Panc1 (cell line): ENCODE measurements around the gene ADAMTS7. TPM values are rescaled to one million over a fixed set of nuclear protein-coding genes. Genes with fewer than 3 reads are reported as not detected.
"Not testable (repeated sequence)": the region's sequence is repeated elsewhere in the genome, so short reads cannot be mapped to it uniquely, and the experiment has no call there.

Experiments used
- ATAC-seq: fragments of 200-7000 bp; cut with Tn5 transposase; 2 replicates; pipeline ENCODE4 v1.9.1; 2020; ENCODE audit warnings: mild to moderate bottlenecking, moderate library complexity
- BruUV-seq: library from RNA; stranded (reverse); fragments of 400-500 nt; replicated peaks from 2 replicates; lab custom pipeline; 2021; lab: Mats Ljungman, UMichigan
- CTCF ChIA-PET: fragments of 300-600 bp; sonication (Branson Sonifier 250); formaldehyde crosslinking; loops from one replicate; lab custom pipeline; 2022; ENCODE audit warnings: antibody characterized with exemption; lab: Charles Lee
- POLR2A ChIA-PET: fragments of 300-600 bp; sonication (Branson Sonifier 250); formaldehyde crosslinking; loops from one replicate; lab custom pipeline; 2022; ENCODE audit warnings: antibody characterized with exemption; lab: Charles Lee
- DNase-seq: peaks from one replicate; pipeline ENCODE4 v3.0.0-alpha.2; 2010; ENCODE audit warnings: low read depth, low spot score
- H3K27ac ChIP-seq: 2 replicates; pipeline ENCODE4 v1.5.1; 2011; ENCODE audit warnings: mild to moderate bottlenecking, low read length, inconsistent platforms
- H3K27me3 ChIP-seq: fragments of 200-500 bp; sonication (Bioruptor generic); 2 replicates; pipeline ENCODE4 v1.6.0; 2014; ENCODE audit warnings: low read length, inconsistent platforms; ENCODE audit not compliant: control insufficient read depth, insufficient read depth
- H3K36me3 ChIP-seq: fragments of 200-500 bp; sonication (Bioruptor generic); 2 replicates; pipeline ENCODE4 v1.5.1; 2014; ENCODE audit warnings: inconsistent platforms, mild to moderate bottlenecking, low read length, moderate library complexity; ENCODE audit not compliant: control insufficient read depth, insufficient read depth
- H3K4me1 ChIP-seq: 2 replicates; pipeline ENCODE4 v1.5.1; 2011; ENCODE audit warnings: inconsistent platforms, mild to moderate bottlenecking, low read length, moderate library complexity; ENCODE audit not compliant: control insufficient read depth, insufficient read depth
- H3K4me3 ChIP-seq, 2 experiments: 2 replicates each; pipeline ENCODE4 v1.5.1; 2011 to 2012; ENCODE audit warnings: low read depth in 2 of 2, low read length in 2 of 2, mild to moderate bottlenecking in 2 of 2, inconsistent platforms in 1 of 2, moderate library complexity in 1 of 2
- H3K9me3 ChIP-seq: fragments of 200-500 bp; sonication (Bioruptor generic); 2 replicates; pipeline ENCODE4 v1.5.1; 2014; ENCODE audit warnings: low read depth, mild to moderate bottlenecking, inconsistent platforms, low read length, moderate library complexity; ENCODE audit not compliant: control insufficient read depth, insufficient read depth
- POLR2AphosphoS5 ChIP-seq: IDR thresholded peaks from 2 replicates; pipeline ENCODE4 v1.6.1; 2012; ENCODE audit warnings: mild to moderate bottlenecking, low read depth, low read length, moderate library complexity
- SIN3A ChIP-seq: IDR thresholded peaks from 2 replicates; pipeline ENCODE4 v1.6.1; 2012; ENCODE audit warnings: low read depth, mild to moderate bottlenecking, low read length, moderate library complexity, borderline replicate concordance; ENCODE audit not compliant: insufficient read depth
- TCF7L2 ChIP-seq: IDR thresholded peaks from 2 replicates; pipeline ENCODE4 v1.6.1; 2011; ENCODE audit warnings: mild to moderate bottlenecking, low read depth, low read length, inconsistent platforms
- in situ Hi-C: cut with HindIII; loops from 2 replicates; pipeline ENCODE4 v1.10.0; 2016; ENCODE audit warnings: low sequenced_read_pairs, low pct_unique_long_range_greater_than_20kb
- intact Hi-C: fragments of 100-400 bp; cut with micrococcal nuclease; formaldehyde crosslinking; loops from one replicate; pipeline ENCODE4 v1.10.0; 2022; ENCODE audit not compliant: unreplicated experiment
- total RNA-seq: library from RNA; stranded (reverse); gene quantifications from one replicate; pipeline ENCODE4 v1.2.1, GENCODE V29; 2021; ENCODE audit not compliant: unreplicated experiment
- TF ChIP-seq, protein P1 (sequence below): fragments of 450-650 bp; IDR thresholded peaks from 2 replicates; pipeline ENCODE4 v1.5.1; 2017; ENCODE audit warnings: mild to moderate bottlenecking
- TF ChIP-seq, protein P2 (sequence below), 2 experiments: IDR thresholded peaks; 2 replicates each; pipeline ENCODE4 v1.6.1; 2011 to 2012; ENCODE audit warnings: low read depth in 2 of 2, control low read depth in 1 of 2, low read length in 1 of 2, mild to moderate bottlenecking in 1 of 2, moderate library complexity in 1 of 2; ENCODE audit not compliant: insufficient read depth in 1 of 2

The ADAMTS7 gene
- total RNA-seq, 1 experiment from 2014 or later = 1.0 TPM

DNA sequence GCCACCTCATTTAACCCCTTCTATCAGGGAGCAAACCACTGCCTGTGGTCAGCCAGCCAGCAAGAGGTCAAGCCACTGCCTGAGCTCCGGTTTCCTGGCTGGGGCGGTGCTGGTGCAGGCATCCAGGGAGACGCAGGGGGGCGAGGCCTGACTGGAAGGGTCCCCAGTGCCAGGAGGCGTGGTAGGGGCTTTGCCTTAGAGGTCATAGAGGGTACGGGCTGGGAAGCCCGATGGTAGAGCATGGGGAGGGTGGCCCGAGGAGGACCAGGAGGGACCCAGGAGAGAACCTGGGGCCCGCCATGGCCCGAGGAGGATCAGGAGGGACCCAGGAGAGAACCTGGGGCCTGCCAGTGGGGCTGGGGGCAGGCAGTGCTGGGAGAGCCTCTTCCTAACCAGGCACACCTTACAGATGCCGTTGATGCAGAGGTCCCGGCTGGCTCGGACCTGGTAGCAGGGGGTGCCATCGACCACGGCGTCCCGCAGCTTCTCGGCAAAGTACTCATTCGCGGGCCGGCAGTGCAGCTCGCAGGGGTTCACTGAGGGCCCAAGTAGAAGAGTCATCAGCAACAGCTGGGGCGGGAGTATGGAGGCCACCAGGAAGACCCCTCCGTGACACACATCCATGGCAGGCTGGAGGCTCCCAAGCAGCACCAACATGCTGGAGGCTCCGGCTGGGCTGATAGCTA, 37.4 kb downstream of the ADAMTS7 start:
- intact Hi-C loops, H3K36me3 ChIP-seq, POLR2A ChIA-PET, H3K4me3 ChIP-seq, H3K27me3 ChIP-seq, BruUV-seq, H3K9me3 ChIP-seq, DNase-seq, H3K4me1 ChIP-seq, in situ Hi-C loops, H3K27ac ChIP-seq: not testable (repeated sequence)
- CTCF ChIA-PET = interaction anchor here (0.6 kb wide), 1 partner anchor 796 kb away, joined by 3 read pairs; no protein-coding TSS in a partner anchor
- 0 out of 2 replicates have a peak, but pooled peaks have one; percentile 19 for ATAC-seq

DNA sequence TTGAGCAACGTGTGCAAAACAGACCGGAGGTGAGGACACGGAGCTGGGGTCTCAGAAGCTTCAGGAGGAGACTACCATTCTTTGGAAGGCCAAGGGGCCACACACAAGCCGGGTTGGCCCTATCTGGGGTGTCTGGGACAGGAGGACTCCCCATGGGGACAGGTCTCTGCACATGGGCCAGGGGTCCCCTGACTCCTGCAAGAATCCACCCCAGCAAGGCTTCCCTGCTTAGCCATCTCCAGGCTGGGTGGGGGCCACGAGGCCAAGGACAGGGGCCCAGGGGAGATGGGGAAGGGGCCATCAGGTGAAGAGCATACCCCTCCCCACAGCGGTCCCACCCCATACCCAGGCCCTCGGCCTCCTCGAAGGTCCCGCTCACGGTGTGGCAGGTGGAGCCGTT, 38.5 kb downstream of the ADAMTS7 start:
- POLR2A ChIA-PET = no interaction called here
- no TSS peak for BruUV-seq

DNA sequence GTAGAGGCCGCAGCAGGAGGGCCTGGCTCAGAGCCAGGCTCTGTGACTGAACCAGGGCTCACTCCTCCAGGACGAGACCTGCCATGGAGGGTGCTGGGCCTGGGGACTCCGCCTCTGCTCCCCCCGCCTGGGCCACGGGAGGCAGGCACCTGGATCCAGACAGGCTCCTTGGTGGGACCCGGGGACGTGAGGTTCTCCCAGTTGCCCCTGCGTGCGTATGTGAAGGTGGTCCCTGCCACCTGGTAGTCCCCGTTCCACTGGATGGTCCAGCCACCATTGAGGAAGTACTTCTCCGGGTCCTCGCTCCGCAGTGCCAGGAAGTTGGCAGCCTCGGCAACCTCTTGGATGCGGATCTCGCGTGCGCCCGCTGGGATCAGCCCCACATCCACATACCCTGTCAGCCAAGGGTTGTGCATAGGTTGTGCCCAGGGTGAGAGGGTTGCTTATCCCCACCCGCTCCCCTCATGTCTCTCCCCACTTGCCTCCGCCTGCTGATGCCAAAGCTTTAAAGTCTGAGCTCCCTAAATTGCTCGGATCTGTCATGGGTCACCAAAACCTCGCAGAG, 39.7 kb downstream of the ADAMTS7 start:
- H3K4me1 ChIP-seq, H3K27me3 ChIP-seq, intact Hi-C loops, H3K9me3 ChIP-seq, in situ Hi-C loops, BruUV-seq, CTCF ChIA-PET, ATAC-seq, DNase-seq, H3K4me3 ChIP-seq, H3K36me3 ChIP-seq, H3K27ac ChIP-seq: not testable (repeated sequence)
- POLR2A ChIA-PET = interaction anchor here (0.6 kb wide), 1 partner anchor 291 kb away, joined by 5 read pairs; no protein-coding TSS in a partner anchor

More for the DNA sequence above, 38.5 kb downstream of the ADAMTS7 start:
- Histone ChIP-seq H3K27ac (no peak overlapping the region), H3K4me1 (no peaks in the 10 kb centered on the region), H3K4me3 (no peak overlapping the region), H3K36me3 (no peaks in the 10 kb centered on the region), H3K9me3 (no peaks in the 10 kb centered on the region), H3K27me3 (no peaks in the 10 kb centered on the region)
- ATAC-seq (no peak), DNase-seq (no peak)
- TF ChIP-seq, protein P1, sequence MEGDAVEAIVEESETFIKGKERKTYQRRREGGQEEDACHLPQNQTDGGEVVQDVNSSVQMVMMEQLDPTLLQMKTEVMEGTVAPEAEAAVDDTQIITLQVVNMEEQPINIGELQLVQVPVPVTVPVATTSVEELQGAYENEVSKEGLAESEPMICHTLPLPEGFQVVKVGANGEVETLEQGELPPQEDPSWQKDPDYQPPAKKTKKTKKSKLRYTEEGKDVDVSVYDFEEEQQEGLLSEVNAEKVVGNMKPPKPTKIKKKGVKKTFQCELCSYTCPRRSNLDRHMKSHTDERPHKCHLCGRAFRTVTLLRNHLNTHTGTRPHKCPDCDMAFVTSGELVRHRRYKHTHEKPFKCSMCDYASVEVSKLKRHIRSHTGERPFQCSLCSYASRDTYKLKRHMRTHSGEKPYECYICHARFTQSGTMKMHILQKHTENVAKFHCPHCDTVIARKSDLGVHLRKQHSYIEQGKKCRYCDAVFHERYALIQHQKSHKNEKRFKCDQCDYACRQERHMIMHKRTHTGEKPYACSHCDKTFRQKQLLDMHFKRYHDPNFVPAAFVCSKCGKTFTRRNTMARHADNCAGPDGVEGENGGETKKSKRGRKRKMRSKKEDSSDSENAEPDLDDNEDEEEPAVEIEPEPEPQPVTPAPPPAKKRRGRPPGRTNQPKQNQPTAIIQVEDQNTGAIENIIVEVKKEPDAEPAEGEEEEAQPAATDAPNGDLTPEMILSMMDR = no peak
- TF ChIP-seq, protein P2, sequence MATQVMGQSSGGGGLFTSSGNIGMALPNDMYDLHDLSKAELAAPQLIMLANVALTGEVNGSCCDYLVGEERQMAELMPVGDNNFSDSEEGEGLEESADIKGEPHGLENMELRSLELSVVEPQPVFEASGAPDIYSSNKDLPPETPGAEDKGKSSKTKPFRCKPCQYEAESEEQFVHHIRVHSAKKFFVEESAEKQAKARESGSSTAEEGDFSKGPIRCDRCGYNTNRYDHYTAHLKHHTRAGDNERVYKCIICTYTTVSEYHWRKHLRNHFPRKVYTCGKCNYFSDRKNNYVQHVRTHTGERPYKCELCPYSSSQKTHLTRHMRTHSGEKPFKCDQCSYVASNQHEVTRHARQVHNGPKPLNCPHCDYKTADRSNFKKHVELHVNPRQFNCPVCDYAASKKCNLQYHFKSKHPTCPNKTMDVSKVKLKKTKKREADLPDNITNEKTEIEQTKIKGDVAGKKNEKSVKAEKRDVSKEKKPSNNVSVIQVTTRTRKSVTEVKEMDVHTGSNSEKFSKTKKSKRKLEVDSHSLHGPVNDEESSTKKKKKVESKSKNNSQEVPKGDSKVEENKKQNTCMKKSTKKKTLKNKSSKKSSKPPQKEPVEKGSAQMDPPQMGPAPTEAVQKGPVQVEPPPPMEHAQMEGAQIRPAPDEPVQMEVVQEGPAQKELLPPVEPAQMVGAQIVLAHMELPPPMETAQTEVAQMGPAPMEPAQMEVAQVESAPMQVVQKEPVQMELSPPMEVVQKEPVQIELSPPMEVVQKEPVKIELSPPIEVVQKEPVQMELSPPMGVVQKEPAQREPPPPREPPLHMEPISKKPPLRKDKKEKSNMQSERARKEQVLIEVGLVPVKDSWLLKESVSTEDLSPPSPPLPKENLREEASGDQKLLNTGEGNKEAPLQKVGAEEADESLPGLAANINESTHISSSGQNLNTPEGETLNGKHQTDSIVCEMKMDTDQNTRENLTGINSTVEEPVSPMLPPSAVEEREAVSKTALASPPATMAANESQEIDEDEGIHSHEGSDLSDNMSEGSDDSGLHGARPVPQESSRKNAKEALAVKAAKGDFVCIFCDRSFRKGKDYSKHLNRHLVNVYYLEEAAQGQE (IDR thresholded peaks at IDR 0.05; ENCODE audit: insufficient read depth in 1 of 2, low read depth in 2 of 2, low read length in 1 of 2) = no peak
- TF ChIP-seq SIN3A (no peak), POLR2AphosphoS5 (no peak), TCF7L2 (no peak)
- in situ Hi-C loops = no loop called here
- CTCF ChIA-PET = no interaction called here
- intact Hi-C loops = no loop called here

DNA sequence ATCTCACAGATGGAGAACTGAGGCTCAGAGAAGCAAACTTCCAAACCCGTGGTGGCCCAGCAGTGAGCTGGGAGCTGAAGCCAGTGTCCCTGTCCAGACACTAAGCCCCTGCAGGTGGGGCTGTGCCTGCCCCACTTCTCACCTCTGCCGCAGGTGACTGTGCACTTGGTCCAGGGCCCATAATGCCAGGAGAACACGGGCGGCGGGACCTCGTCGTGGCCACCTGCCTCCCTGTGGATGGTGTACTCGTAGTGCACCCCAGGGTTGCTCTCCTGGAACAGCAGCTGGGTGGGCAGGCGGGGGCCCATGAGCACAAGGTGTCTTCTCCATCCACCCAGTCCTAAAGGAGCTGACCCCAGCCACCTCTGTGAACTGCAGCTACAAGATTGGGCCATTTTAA, 40.2 kb downstream of the ADAMTS7 start:
- H3K4me3 ChIP-seq, ATAC-seq, intact Hi-C loops, H3K36me3 ChIP-seq, BruUV-seq, H3K27ac ChIP-seq, H3K9me3 ChIP-seq, in situ Hi-C loops, H3K4me1 ChIP-seq, H3K27me3 ChIP-seq, CTCF ChIA-PET, DNase-seq: not testable (repeated sequence)
- POLR2A ChIA-PET = interaction anchor here (0.6 kb wide), 1 partner anchor 291 kb away, joined by 5 read pairs; no protein-coding TSS in a partner anchor

DNA sequence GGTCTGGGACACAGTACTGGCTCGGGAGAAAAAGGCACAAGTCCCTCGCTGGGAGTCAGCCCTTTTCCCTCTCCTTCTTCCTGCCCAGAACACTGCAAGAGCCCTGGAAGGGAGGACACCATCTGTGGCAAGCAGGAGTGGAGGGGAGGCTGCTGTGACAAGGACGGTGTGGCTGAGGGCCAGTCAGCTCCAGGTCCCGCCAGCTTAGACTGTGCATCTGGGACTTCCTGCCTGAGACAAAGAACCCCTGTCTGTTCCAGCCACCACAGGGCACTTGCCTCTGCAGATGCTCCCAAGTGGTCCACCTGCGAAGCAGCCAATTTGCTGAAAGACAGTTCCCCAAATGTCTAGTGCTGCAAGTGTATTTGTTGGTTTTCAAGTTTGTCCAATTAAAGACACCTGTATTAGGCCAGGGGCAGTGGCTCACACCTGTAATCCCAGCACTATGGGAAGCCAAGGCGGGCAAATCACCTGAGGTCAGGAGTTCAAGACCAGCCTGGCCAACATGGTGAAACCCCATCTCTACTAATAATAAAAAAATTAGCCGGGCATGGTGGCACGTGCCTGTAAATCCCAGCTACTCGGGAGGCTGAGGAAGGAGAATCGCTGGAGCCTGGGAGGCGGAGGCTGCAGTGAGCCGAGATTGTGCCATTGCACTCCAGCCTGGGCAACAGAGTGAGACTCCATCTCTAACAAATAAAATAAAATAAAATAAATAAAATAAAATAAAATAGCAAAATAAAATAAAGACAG, 41.6 kb downstream of the ADAMTS7 start:
- H3K4me3 ChIP-seq, H3K4me1 ChIP-seq, in situ Hi-C loops, CTCF ChIA-PET, BruUV-seq, H3K27ac ChIP-seq, ATAC-seq, DNase-seq, intact Hi-C loops, H3K27me3 ChIP-seq, H3K36me3 ChIP-seq, H3K9me3 ChIP-seq: not testable (repeated sequence)
- POLR2A ChIA-PET = interaction anchor here (0.6 kb wide), 1 partner anchor 108 kb away, joined by 13 read pairs; no protein-coding TSS in a partner anchor
